A673 (cell line): ENCODE measurements around the gene DDX42. TPM values are rescaled to one million over a fixed set of nuclear protein-coding genes. Genes with fewer than 3 reads are reported as not detected.
"Not testable (repeated sequence)": the region's sequence is repeated elsewhere in the genome, so short reads cannot be mapped to it uniquely, and the experiment has no call there.

Experiments used
- BruUV-seq: library from RNA; stranded (reverse); fragments of 400-500 nt; replicated peaks from 2 replicates; lab custom pipeline; 2021; lab: Mats Ljungman, UMichigan
- CTCF ChIA-PET: fragments of 300-600 bp; sonication (Branson Sonifier 250); formaldehyde crosslinking; loops from one replicate; lab custom pipeline; 2022; ENCODE audit warnings: antibody characterized with exemption; lab: Charles Lee
- POLR2A ChIA-PET: fragments of 300-600 bp; sonication (Branson Sonifier 250); formaldehyde crosslinking; loops from one replicate; lab custom pipeline; 2022; ENCODE audit warnings: antibody characterized with exemption; ENCODE audit not compliant: low non-redundant PET; lab: Charles Lee
- DNase-seq: peaks from one replicate; pipeline ENCODE4 v3.0.0-alpha.2; 2015; ENCODE audit warnings: low spot score
- H3K27ac ChIP-seq: fragments of 200-600 bp; sonication (generic); 2 replicates; pipeline ENCODE4 v1.5.1; 2016; ENCODE audit warnings: mixed run types, low read depth, mild to moderate bottlenecking, mixed read lengths, antibody characterized with exemption, low read length; ENCODE audit not compliant: poor library complexity, severe bottlenecking
- H3K27me3 ChIP-seq: fragments of 200-600 bp; sonication (generic); replicated peaks from 2 replicates; pipeline ENCODE4 v1.6.1; 2017; ENCODE audit warnings: mixed run types, low read depth, mild to moderate bottlenecking, mixed read lengths, antibody characterized with exemption, low read length; ENCODE audit not compliant: insufficient read depth, poor library complexity
- H3K36me3 ChIP-seq: fragments of 200-600 bp; sonication (generic); 2 replicates; pipeline ENCODE4 v1.6.1; 2016; ENCODE audit warnings: mixed run types, mild to moderate bottlenecking, mixed read lengths, antibody characterized with exemption, low read length; ENCODE audit not compliant: insufficient read depth, poor library complexity, severe bottlenecking
- H3K4me1 ChIP-seq: fragments of 200-600 bp; sonication (generic); 2 replicates; pipeline ENCODE4 v1.6.1; 2017; ENCODE audit warnings: mixed run types, mild to moderate bottlenecking, mixed read lengths, antibody characterized with exemption, low read length; ENCODE audit not compliant: insufficient read depth, poor library complexity, severe bottlenecking
- H3K4me3 ChIP-seq: fragments of 200-600 bp; sonication (generic); 2 replicates; pipeline ENCODE4 v1.5.1; 2016; ENCODE audit warnings: low read depth, mixed run types, mild to moderate bottlenecking, mixed read lengths, low read length; ENCODE audit not compliant: poor library complexity, severe bottlenecking
- H3K9me3 ChIP-seq: fragments of 200-600 bp; sonication (generic); 2 replicates; pipeline ENCODE4 v1.6.1; 2016; ENCODE audit warnings: mixed run types, low read depth, mild to moderate bottlenecking, mixed read lengths, antibody characterized with exemption, low read length; ENCODE audit not compliant: poor library complexity, severe bottlenecking
- EZH2 ChIP-seq: fragments of 200-600 bp; sonication (generic); IDR thresholded peaks from 2 replicates; pipeline ENCODE4 v1.6.1; 2017; ENCODE audit warnings: borderline replicate concordance, low read depth, mild to moderate bottlenecking, mixed read lengths, antibody characterized with exemption, low read length; ENCODE audit not compliant: poor library complexity, severe bottlenecking
- intact Hi-C: fragments of 100-400 bp; cut with micrococcal nuclease; formaldehyde crosslinking; loops from one replicate; pipeline ENCODE4 v1.10.0; 2022; ENCODE audit not compliant: unreplicated experiment
- total RNA-seq: library from RNA; stranded (reverse); gene quantifications from 2 replicates; pipeline ENCODE4 v1.2.3, GENCODE V29; 2021
- TF ChIP-seq, protein P1 (sequence below): fragments of 300-800, 200-600 bp; sonication (generic); conservative IDR thresholded peaks from 2 replicates; pipeline ENCODE4 v1.5.1; 2017; ENCODE audit warnings: low read depth, mild to moderate bottlenecking, antibody characterized with exemption, low read length, moderate library complexity, mixed read lengths

Gene DDX42
- total RNA-seq, 1 experiment from 2014 or later, result 148 TPM

DNA sequence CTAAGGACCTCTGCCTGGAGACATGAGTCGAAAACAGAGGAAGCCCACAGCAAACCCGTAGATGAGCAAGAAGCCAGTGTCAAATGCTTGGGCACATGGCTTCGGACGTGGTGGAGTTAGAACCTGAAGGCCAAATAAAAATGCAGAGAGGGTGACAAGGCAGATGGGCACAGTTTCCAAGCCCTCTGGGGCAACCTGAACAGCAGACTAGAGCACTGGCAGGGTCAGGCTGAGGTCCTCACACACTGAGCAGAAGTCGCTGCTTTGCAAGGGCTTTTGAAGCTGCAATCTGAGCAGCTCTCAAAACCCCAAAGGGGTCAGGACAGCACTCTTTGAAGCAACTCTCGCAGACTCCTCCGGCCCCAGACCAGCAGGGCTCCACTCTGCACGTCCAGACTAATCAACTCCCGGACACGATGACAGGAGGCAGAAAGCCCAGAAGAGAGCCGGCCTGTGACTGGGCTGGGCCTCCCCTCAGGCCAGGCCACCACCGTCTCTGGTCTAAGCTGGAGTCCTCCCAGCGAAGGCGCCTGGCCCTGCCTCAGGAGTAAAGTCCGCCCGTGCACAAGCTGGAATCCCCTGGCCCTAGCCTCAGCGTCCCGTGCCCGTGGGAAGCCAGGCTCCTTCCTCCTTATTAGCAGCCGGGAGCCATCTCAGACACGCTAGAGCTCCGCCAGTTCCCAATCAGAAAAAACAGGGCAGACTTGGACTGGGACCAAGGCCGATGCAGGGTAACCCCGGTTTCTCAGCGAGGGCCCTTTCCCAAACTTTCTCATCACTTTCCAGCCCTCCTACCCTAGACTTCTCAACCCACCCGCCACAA, 67.6 kb downstream of the DDX42 start:
- Histone ChIP-seq H3K4me3 (peak overlapping the region; percentile 95), H3K27me3 (no peaks in the 10 kb centered on the region), H3K36me3 (peaks cover 8% of the 10 kb centered on the region), H3K9me3 (no peaks in the 10 kb centered on the region), H3K4me1 (peaks cover 39% of the 10 kb centered on the region), H3K27ac (peak overlapping the region; percentile 92)
- no peak for DNase-seq
- no peak for TF ChIP-seq EZH2
- TF ChIP-seq, protein P1, sequence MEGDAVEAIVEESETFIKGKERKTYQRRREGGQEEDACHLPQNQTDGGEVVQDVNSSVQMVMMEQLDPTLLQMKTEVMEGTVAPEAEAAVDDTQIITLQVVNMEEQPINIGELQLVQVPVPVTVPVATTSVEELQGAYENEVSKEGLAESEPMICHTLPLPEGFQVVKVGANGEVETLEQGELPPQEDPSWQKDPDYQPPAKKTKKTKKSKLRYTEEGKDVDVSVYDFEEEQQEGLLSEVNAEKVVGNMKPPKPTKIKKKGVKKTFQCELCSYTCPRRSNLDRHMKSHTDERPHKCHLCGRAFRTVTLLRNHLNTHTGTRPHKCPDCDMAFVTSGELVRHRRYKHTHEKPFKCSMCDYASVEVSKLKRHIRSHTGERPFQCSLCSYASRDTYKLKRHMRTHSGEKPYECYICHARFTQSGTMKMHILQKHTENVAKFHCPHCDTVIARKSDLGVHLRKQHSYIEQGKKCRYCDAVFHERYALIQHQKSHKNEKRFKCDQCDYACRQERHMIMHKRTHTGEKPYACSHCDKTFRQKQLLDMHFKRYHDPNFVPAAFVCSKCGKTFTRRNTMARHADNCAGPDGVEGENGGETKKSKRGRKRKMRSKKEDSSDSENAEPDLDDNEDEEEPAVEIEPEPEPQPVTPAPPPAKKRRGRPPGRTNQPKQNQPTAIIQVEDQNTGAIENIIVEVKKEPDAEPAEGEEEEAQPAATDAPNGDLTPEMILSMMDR, result no peak
- intact Hi-C loops, result loop anchor here (1.0 kb wide), 1 partner anchor 14 kb away; the partner anchor contains the start of genes FTSJ3 and PSMC5
- ChIA-PET POLR2A (no interaction called here), CTCF (interaction anchor here (0.7 kb wide), 1 partner anchor 86 kb away, joined by 5 read pairs; no protein-coding TSS in a partner anchor)
- no TSS peak for BruUV-seq

DNA sequence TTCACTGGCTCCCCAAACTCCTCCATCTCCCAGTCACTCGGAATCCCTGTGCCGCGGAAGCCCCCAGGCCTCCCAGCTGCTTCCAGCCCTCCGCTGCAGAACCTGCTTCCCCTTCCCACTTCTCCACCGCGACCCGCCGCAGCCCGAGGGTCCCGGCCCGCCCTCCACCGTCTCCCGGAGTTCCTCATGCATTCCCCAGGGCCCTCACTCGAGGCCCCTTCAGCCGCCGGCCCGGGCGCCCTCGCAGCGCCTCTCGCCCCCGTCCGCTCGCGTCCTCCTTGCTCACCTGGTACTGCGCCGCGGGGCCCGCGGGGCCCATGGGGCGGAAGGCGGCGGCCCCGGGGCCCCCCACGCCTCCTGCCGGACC, 68.2 kb downstream of the DDX42 start:
- Histone ChIP-seq H3K4me1 (peaks cover 39% of the 10 kb centered on the region), H3K4me3 (peak overlapping the region; percentile 95), H3K36me3 (peaks cover 2% of the 10 kb centered on the region), H3K27me3 (no peaks in the 10 kb centered on the region), H3K9me3 (no peaks in the 10 kb centered on the region), H3K27ac (peak overlapping the region; percentile 92)
- no peak for DNase-seq
- POLR2A ChIA-PET, result no interaction called here
- intact Hi-C loops, result loop anchor here (1.0 kb wide), 1 partner anchor 15 kb away; the partner anchor contains the start of genes FTSJ3 and PSMC5
- CTCF ChIA-PET, result interaction anchor here (0.7 kb wide), 1 partner anchor 87 kb away, joined by 5 read pairs; no protein-coding TSS in a partner anchor
- no TSS peak for BruUV-seq
- TF ChIP-seq, protein P1, result no peak
- no peak for TF ChIP-seq EZH2

GRCh38 chr17:63842540-63843386, 68.8 kb downstream of the DDX42 start, which contains the start of gene SMARCD2:
Gene SMARCD2 (minus strand): TSS chr17:63842685. CDS start chr17:63842674, 11 bp downstream.
- Histone ChIP-seq H3K4me1 (peaks cover 36% of the 10 kb centered on the region), H3K36me3 (no peaks in the 10 kb centered on the region), H3K9me3 (no peaks in the 10 kb centered on the region), H3K27ac (peak within 1 kb of the TSS; percentile 92), H3K27me3 (no peaks in the 10 kb centered on the region), H3K4me3 (peak within 1 kb of the TSS; percentile 95)
- DNase-seq, result peak; percentile 99
- intact Hi-C loops, result loop anchor here (1.0 kb wide), 1 partner anchor 15 kb away; the partner anchor contains the start of genes FTSJ3 and PSMC5
- BruUV-seq, result no TSS peak
- POLR2A ChIA-PET, result interaction anchor here (0.6 kb wide), 1 partner anchor 303 kb away, joined by 3 read pairs; no protein-coding TSS in a partner anchor
- CTCF ChIA-PET, result interaction anchor here (0.8 to 1.2 kb wide), 2 partner anchors 8 to 23 kb away, joined by 4 to 5 read pairs; no protein-coding TSS in a partner anchor
- no peak for TF ChIP-seq EZH2
- TF ChIP-seq, protein P1, result no peak

DNA sequence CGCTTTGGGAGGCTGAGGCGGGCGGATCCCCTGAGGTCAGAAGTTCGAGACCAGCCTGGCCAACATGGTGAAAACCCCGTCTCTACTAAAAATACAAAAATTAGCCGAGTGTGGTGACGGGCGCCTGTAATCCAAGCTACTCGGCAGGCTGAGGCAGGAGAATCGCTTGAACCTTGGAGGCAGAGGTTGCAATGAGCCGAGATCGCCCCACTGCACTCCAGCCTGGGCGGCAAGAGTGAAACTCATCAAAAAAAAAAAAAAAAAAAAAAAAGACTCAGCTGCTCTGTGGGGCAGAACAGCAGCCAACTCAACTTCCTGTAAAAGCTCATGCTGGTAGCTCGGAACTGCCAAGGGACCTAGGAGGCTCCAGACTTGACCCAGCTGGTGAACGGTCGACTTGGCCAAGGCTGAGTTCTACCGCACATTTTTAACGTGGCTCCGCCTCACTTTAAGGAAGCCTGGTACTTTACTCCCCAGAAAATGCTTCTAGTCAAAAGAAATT, 69.5 kb downstream of the DDX42 start:
- H3K9me3 ChIP-seq, H3K27me3 ChIP-seq, H3K36me3 ChIP-seq, DNase-seq, intact Hi-C loops: not testable (repeated sequence)
- Histone ChIP-seq H3K27ac (peak overlapping the region; percentile 62), H3K4me1 (peaks cover 30% of the 10 kb centered on the region), H3K4me3 (peak overlapping the region; percentile 95)
- CTCF ChIA-PET, result interaction anchor here (0.7 to 1.2 kb wide), 3 partner anchors 9 to 23 kb away, joined by 4 to 5 read pairs (median 5); partner anchors contain the start of gene PSMC5
- BruUV-seq, result TSS peak; percentile 84
- POLR2A ChIA-PET, result interaction anchor here (0.6 kb wide), 1 partner anchor 303 kb away, joined by 3 read pairs; no protein-coding TSS in a partner anchor
